Panc1 (cell line): ENCODE results near the gene CCDC183. TPM values are rescaled to one million over a fixed set of nuclear protein-coding genes. Genes with fewer than 3 reads are reported as not detected.
"Not testable (repeated sequence)": the region's sequence is repeated elsewhere in the genome, so short reads cannot be mapped to it uniquely, and the experiment has no call there.

Source experiments
- ATAC-seq: fragments of 200-7000 bp; cut with Tn5 transposase; 2 replicates; pipeline ENCODE4 v1.9.1; 2020; ENCODE audit warnings: mild to moderate bottlenecking, moderate library complexity
- BruUV-seq: library from RNA; stranded (reverse); fragments of 400-500 nt; replicated peaks from 2 replicates; lab custom pipeline; 2021; lab: Mats Ljungman, UMichigan
- CTCF ChIA-PET: fragments of 300-600 bp; sonication (Branson Sonifier 250); formaldehyde crosslinking; loops from one replicate; lab custom pipeline; 2022; ENCODE audit warnings: antibody characterized with exemption; lab: Charles Lee
- POLR2A ChIA-PET: fragments of 300-600 bp; sonication (Branson Sonifier 250); formaldehyde crosslinking; loops from one replicate; lab custom pipeline; 2022; ENCODE audit warnings: antibody characterized with exemption; lab: Charles Lee
- DNase-seq: peaks from one replicate; pipeline ENCODE4 v3.0.0-alpha.2; 2010; ENCODE audit warnings: low read depth, low spot score
- H3K27ac ChIP-seq: 2 replicates; pipeline ENCODE4 v1.5.1; 2011; ENCODE audit warnings: mild to moderate bottlenecking, low read length, inconsistent platforms
- H3K27me3 ChIP-seq: fragments of 200-500 bp; sonication (Bioruptor generic); 2 replicates; pipeline ENCODE4 v1.6.0; 2014; ENCODE audit warnings: low read length, inconsistent platforms; ENCODE audit not compliant: control insufficient read depth, insufficient read depth
- H3K36me3 ChIP-seq: fragments of 200-500 bp; sonication (Bioruptor generic); 2 replicates; pipeline ENCODE4 v1.5.1; 2014; ENCODE audit warnings: inconsistent platforms, mild to moderate bottlenecking, low read length, moderate library complexity; ENCODE audit not compliant: control insufficient read depth, insufficient read depth
- H3K4me1 ChIP-seq: 2 replicates; pipeline ENCODE4 v1.5.1; 2011; ENCODE audit warnings: inconsistent platforms, mild to moderate bottlenecking, low read length, moderate library complexity; ENCODE audit not compliant: control insufficient read depth, insufficient read depth
- H3K4me3 ChIP-seq, 2 experiments: 2 replicates each; pipeline ENCODE4 v1.5.1; 2011 to 2012; ENCODE audit warnings: low read depth in 2 of 2, low read length in 2 of 2, mild to moderate bottlenecking in 2 of 2, inconsistent platforms in 1 of 2, moderate library complexity in 1 of 2
- H3K9me3 ChIP-seq: fragments of 200-500 bp; sonication (Bioruptor generic); 2 replicates; pipeline ENCODE4 v1.5.1; 2014; ENCODE audit warnings: low read depth, mild to moderate bottlenecking, inconsistent platforms, low read length, moderate library complexity; ENCODE audit not compliant: control insufficient read depth, insufficient read depth
- POLR2AphosphoS5 ChIP-seq: IDR thresholded peaks from 2 replicates; pipeline ENCODE4 v1.6.1; 2012; ENCODE audit warnings: mild to moderate bottlenecking, low read depth, low read length, moderate library complexity
- SIN3A ChIP-seq: IDR thresholded peaks from 2 replicates; pipeline ENCODE4 v1.6.1; 2012; ENCODE audit warnings: low read depth, mild to moderate bottlenecking, low read length, moderate library complexity, borderline replicate concordance; ENCODE audit not compliant: insufficient read depth
- TCF7L2 ChIP-seq: IDR thresholded peaks from 2 replicates; pipeline ENCODE4 v1.6.1; 2011; ENCODE audit warnings: mild to moderate bottlenecking, low read depth, low read length, inconsistent platforms
- in situ Hi-C: cut with HindIII; loops from 2 replicates; pipeline ENCODE4 v1.10.0; 2016; ENCODE audit warnings: low sequenced_read_pairs, low pct_unique_long_range_greater_than_20kb
- intact Hi-C: fragments of 100-400 bp; cut with micrococcal nuclease; formaldehyde crosslinking; loops from one replicate; pipeline ENCODE4 v1.10.0; 2022; ENCODE audit not compliant: unreplicated experiment
- total RNA-seq: library from RNA; stranded (reverse); gene quantifications from one replicate; pipeline ENCODE4 v1.2.1, GENCODE V29; 2021; ENCODE audit not compliant: unreplicated experiment
- TF ChIP-seq, protein P1 (sequence below): fragments of 450-650 bp; IDR thresholded peaks from 2 replicates; pipeline ENCODE4 v1.5.1; 2017; ENCODE audit warnings: mild to moderate bottlenecking
- TF ChIP-seq, protein P2 (sequence below), 2 experiments: IDR thresholded peaks; 2 replicates each; pipeline ENCODE4 v1.6.1; 2011 to 2012; ENCODE audit warnings: low read depth in 2 of 2, control low read depth in 1 of 2, low read length in 1 of 2, mild to moderate bottlenecking in 1 of 2, moderate library complexity in 1 of 2; ENCODE audit not compliant: insufficient read depth in 1 of 2

The CCDC183 gene
- total RNA-seq, 1 experiment from 2014 or later: 0.62 TPM

DNA sequence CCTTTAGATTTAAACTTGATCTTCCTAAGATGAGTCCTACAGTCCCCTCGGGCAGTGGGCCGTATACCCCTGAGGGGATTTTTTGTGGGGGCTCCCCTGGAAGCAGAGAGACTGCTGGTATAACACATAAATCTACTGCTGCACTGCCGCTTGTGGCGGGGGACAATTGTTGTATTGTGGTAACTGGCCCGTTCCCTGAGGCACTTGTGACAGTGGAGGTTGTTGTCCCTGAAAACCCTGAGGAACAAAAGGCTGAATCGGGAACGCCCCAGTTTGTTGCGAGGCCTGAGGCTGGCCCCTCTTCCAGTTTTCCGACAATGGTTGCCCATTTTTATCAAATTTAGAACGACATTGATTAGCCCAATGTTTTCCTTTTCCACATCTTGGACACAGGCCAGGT, 9.7 kb upstream of the CCDC183 start:
- POLR2A ChIA-PET: no interaction called here
- intact Hi-C loops: no loop called here
- no TSS peak for BruUV-seq
- ATAC-seq: no peak
- TF ChIP-seq TCF7L2 (no peak), POLR2AphosphoS5 (no peak), SIN3A (no peak)
- TF ChIP-seq, protein P1, sequence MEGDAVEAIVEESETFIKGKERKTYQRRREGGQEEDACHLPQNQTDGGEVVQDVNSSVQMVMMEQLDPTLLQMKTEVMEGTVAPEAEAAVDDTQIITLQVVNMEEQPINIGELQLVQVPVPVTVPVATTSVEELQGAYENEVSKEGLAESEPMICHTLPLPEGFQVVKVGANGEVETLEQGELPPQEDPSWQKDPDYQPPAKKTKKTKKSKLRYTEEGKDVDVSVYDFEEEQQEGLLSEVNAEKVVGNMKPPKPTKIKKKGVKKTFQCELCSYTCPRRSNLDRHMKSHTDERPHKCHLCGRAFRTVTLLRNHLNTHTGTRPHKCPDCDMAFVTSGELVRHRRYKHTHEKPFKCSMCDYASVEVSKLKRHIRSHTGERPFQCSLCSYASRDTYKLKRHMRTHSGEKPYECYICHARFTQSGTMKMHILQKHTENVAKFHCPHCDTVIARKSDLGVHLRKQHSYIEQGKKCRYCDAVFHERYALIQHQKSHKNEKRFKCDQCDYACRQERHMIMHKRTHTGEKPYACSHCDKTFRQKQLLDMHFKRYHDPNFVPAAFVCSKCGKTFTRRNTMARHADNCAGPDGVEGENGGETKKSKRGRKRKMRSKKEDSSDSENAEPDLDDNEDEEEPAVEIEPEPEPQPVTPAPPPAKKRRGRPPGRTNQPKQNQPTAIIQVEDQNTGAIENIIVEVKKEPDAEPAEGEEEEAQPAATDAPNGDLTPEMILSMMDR: no peak
- TF ChIP-seq, protein P2, sequence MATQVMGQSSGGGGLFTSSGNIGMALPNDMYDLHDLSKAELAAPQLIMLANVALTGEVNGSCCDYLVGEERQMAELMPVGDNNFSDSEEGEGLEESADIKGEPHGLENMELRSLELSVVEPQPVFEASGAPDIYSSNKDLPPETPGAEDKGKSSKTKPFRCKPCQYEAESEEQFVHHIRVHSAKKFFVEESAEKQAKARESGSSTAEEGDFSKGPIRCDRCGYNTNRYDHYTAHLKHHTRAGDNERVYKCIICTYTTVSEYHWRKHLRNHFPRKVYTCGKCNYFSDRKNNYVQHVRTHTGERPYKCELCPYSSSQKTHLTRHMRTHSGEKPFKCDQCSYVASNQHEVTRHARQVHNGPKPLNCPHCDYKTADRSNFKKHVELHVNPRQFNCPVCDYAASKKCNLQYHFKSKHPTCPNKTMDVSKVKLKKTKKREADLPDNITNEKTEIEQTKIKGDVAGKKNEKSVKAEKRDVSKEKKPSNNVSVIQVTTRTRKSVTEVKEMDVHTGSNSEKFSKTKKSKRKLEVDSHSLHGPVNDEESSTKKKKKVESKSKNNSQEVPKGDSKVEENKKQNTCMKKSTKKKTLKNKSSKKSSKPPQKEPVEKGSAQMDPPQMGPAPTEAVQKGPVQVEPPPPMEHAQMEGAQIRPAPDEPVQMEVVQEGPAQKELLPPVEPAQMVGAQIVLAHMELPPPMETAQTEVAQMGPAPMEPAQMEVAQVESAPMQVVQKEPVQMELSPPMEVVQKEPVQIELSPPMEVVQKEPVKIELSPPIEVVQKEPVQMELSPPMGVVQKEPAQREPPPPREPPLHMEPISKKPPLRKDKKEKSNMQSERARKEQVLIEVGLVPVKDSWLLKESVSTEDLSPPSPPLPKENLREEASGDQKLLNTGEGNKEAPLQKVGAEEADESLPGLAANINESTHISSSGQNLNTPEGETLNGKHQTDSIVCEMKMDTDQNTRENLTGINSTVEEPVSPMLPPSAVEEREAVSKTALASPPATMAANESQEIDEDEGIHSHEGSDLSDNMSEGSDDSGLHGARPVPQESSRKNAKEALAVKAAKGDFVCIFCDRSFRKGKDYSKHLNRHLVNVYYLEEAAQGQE (IDR thresholded peaks at IDR 0.05; ENCODE audit: insufficient read depth in 1 of 2, low read depth in 2 of 2, low read length in 1 of 2): no peak
- CTCF ChIA-PET: no interaction called here
- Histone ChIP-seq H3K27ac (no peak overlapping the region), H3K27me3 (no peaks in the 10 kb centered on the region), H3K4me1 (peaks cover 7% of the 10 kb centered on the region), H3K9me3 (no peaks in the 10 kb centered on the region), H3K36me3 (no peaks in the 10 kb centered on the region; the same call in 1 of the 2 replicates), H3K4me3 (no peak overlapping the region)
- DNase-seq: no peak
- in situ Hi-C loops: no loop called here

DNA sequence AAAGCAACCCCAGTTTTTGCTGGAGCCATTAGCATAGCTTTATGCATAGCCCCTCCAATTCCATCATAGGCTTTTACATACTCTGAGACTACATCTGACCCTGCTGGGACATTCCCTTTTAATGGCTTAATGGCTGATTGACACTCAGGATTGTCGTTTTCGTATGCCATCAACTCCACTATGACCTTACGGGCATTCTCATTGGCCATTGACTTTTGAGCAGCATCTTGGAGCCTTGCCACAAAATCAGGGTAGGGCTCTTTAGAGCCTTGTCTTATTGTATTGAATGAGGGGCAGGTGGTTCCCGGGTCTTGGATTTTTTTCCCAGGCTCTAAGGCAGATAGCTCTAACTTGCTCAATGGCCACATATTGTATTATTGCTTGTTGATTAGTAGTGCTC, 9.2 kb upstream of the CCDC183 start:
- BruUV-seq, H3K27ac ChIP-seq, H3K36me3 ChIP-seq, H3K4me3 ChIP-seq, DNase-seq, H3K9me3 ChIP-seq, in situ Hi-C loops, POLR2A ChIA-PET, H3K4me1 ChIP-seq, CTCF ChIA-PET, H3K27me3 ChIP-seq, intact Hi-C loops, ATAC-seq: not testable (repeated sequence)

DNA sequence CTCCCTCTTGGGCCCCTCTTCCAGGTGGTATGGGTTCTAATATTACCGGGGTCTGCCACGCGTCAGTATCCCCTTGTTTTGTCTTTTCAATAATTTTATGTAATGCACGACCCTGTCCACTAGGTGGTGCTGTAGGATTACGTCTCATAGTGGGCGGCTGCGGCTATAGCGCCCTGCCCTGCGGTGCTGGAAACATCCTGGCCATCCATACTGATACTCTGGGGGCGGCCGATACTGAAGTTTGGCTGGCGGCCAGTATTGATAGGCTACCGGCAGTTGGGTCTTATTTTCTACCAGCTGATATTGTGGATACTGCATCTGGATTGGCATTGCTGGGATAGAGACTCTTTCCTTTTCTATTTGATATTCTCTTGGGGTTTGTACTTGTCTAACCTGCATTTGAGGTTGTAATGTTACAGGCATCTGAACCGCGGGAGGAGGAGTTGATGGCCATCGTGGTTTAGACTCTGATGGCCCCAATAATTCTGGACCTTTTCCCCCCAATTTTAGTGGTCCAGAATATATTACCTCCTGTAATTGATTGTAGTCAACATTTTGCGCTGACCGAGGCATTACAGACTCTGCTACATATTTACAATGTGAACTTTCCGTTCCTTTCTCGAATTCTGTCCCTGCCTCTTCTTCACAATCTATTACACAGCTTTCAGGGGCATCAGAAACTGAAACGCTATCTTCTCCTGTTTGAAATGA, 8.3 kb upstream of the CCDC183 start:
- intact Hi-C loops (no loop called here), in situ Hi-C loops (no loop called here)
- Histone ChIP-seq H3K27me3 (no peaks in the 10 kb centered on the region), H3K9me3 (no peaks in the 10 kb centered on the region), H3K27ac (peak overlapping the region; percentile 74), H3K4me1 (peaks cover 11% of the 10 kb centered on the region), H3K4me3 (peak overlapping the region; percentile 18 to 50), H3K36me3 (no peaks in the 10 kb centered on the region; the same call in 1 of the 2 replicates)
- ATAC-seq (no peak), DNase-seq (peak; percentile 43)
- no TSS peak for BruUV-seq
- ChIA-PET POLR2A (no interaction called here), CTCF (no interaction called here)
- TF ChIP-seq, protein P1: peak; percentile 84
- TF ChIP-seq SIN3A: no peak

DNA sequence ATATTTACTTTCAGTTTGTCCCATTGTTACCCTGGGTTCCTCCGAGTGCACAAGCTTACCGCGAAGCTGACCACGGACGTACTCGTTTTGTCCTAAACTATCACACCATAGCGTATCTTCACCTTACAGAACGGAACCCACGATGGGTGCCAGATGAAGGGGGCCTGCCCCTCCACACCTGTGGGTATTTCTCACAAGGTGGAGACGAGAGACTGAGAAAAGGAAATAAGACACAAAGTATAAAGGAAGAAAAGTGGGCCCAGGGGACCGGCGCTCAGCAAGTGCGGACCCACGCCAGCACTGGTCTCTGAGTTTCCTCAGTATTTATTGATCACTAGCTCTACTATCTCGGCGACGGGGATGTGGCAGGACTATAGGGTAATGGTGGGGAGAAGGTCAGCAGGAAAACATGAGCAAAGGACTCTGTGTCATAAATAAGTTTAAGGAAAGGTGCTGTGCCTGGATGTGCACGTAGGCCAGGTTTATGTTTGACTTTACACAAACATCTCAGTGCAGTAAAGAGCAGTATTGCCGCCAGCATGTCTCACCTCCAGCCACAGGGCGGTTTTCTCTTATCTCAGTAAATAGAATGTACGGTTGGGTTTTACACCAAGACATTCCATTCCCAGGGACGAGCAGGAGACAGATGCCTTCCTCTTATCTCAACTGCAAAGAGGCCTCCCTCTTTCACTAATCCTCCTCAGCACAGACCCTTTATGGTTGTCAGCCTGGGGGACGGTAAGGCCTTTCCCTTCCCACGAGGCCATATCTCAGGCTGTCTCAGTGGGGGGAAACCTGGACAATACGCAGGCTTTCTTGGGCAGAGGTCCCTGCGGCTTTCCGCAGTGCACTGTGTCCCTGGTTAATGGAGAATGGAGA, 7.3 kb upstream of the CCDC183 start:
- DNase-seq, intact Hi-C loops, H3K36me3 ChIP-seq, ATAC-seq, CTCF ChIA-PET, H3K9me3 ChIP-seq, BruUV-seq, H3K27me3 ChIP-seq, in situ Hi-C loops: not testable (repeated sequence)
- peak overlapping the region; percentile 18 to 50 for H3K4me3 ChIP-seq
- POLR2A ChIA-PET: interaction anchor here (0.6 kb wide), 1 partner anchor 11 kb away, joined by 3 read pairs; no protein-coding TSS in a partner anchor
- H3K4me1 ChIP-seq: peaks cover 11% of the 10 kb centered on the region
- peak overlapping the region; percentile 74 for H3K27ac ChIP-seq
